HG03108 (cell line): Measurements from ENCODE around the gene NFATC3.

Experiments used
- ATAC-seq: cut with Tn5 transposase; IDR thresholded peaks from one replicate; pipeline ENCODE4 v1.9.1; 2021; ENCODE audit warnings: moderate library complexity; ENCODE audit not compliant: unreplicated experiment

Gene NFATC3

GRCh38 chr16:68244903-68245853, 160.0 kb downstream of the NFATC3 start, which contains the start of gene PLA2G15:
PLA2G15 (plus strand) TSS chr16:68245373; CDS start chr16:68245427, 54 bp downstream.
- peak; percentile 80 for ATAC-seq

DNA sequence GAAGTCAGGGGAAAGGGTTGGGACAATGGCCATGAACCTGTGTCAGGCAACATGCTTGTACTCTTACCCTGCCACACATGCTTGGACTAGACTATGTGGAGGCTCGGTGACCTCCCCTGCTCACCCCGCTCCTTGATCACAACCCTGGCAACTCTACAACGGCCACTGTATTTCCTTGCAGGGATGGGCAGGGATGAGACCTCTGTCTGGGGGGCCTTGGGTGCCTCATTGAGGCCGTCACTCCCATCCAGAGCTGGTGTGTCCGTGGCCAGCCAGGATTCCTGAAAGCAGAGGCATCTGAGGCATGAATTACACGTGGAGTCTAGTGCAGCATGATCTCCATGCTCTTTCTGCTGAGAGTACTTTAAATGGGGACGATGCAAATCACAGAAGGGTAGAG, 161.0 kb downstream of the NFATC3 start:
- ATAC-seq: no peak

- no peak for ATAC-seq
These were observed 161.5 kb downstream of the NFATC3 start for GRCh38 chr16:68246666-68247065.

DNA sequence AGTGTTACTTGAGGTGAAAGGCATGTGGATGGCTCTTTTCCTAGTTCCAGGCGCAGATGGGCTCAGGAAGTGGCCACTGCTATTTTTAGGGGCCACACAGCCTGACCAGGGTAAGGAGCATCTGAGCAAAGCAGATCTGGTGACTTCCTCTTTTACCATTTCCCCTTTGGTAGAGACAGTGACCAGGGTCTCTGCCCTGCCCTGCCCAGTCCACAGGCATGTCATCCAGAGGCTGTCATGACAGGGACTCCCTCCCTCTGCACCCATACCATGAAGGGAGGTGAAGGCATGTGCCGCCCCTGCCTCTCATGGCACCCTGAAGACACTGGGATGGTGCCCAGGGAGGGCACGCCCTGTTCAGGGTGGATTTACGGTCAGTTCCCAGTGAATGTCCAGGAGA, 162.2 kb downstream of the NFATC3 start:
- no peak for ATAC-seq

- no peak for ATAC-seq
These were observed 162.8 kb downstream of the NFATC3 start for GRCh38 chr16:68247932-68248331.

DNA sequence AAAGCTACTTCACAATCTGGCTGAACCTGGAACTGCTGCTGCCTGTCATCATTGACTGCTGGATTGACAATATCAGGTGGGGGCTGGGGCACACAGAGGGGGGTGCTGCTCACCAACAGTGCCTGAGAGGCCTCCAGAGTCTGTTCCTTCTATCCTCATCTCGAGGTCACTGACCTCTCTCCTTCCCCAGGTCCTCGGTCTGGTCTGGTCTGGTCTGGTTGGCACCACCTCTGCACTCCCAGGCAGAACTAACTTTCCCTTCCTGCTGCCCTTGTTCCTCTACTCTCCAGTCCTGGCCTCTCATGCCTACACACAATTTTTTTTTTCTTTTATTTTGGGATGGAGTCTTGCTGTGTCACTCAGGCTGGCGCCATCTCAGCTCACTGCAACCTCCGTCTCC, 164.2 kb downstream of the NFATC3 start:
- no peak for ATAC-seq

DNA sequence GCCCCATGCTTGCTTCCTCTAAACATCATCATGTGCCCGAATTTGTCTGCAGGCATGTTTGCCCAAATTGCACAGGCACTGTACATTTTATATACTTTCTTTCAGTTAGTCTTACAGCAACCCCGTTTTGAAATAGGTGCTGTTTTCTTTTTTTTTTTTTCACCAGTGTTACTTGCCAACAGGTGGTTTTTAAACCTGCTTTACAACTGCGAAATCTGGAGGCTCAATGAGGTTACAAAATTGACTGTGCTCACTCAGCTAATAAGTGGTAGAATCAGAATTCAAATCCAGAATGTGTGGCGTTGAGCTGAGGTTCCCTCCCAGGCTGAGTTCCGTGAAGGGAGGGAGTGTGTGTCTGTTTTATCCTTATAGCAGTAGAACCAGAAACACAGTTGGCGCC, 165.8 kb downstream of the NFATC3 start:
- no peak for ATAC-seq

DNA sequence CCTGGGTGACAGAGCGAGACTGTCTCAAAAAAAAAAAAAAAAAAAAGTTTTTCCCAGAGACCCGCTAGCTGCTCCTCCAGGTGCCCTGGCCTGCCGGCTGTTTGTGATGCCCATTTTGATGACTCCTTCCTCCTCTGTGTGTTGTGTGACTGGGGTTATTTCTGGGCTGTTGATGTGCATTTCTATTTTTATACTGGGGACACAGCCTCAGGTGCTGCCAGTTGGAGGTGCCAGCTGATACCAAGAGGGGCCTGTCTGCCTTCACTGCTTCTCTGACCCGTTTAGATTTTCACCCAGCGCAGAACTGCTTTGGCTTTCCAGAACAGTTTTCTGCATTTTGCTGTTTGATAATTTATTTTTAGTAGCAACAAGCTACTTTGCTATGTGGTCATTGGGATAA, 166.7 kb downstream of the NFATC3 start:
- ATAC-seq: no peak

DNA sequence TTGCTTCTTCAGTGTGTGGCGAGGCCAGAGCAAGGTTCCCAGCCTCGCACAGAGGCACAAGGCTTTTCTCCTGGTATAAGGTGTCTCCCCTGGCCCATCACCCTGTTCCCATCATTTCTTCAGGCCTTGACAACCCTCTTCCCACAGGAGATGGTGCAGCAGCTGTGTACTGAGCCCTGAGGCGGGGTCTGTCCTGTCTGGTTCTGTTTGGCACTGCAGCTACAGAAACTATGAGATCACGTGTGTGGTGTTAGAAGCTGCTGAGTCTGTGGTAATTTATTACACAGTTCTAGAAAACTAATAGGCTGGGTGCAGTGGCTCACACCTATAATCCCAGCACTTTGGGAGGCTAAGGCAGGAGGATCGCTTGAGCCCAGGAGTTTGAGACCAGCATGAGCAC, 167.2 kb downstream of the NFATC3 start:
- no peak for ATAC-seq

- ATAC-seq: no peak
These were observed 168.6 kb downstream of the NFATC3 start for GRCh38 chr16:68253721-68254120.

GRCh38 chr16:68255712-68256111, 170.5 kb downstream of the NFATC3 start:
- no peak for ATAC-seq

DNA sequence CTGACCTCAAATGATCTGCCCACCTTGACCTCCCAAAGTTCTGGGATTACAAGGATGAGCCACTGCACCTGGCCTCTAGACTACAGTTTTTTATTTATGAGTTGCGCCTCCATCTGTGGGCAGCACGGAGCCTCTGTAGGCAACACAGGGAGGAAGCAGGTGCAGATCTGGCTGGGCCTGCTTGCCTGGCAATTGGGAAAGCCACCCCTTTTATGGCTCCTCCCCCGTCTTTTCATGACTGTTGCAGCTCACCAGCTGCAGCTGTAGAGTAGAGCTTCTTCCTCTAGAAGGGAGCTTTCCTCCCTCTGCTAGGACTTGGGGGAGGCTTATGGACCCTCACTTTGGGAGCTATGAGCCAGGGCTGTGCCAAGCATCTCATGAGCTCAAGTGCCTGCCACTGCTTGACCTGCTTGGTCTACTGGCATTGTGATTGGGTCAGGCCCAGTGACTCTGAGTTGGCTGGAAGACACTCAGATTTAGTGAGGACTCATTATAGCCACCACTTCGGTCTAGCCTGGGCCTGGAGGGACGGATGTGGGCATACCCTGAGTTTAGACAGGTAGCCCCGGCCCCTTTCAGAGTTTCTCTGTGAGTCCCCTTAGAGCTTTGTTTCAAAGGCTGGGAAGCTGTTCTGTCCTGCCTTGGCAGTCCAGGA, 172.2 kb downstream of the NFATC3 start:
- peak; percentile 50 for ATAC-seq

GRCh38 chr16:68257906-68258800, 173.0 kb downstream of the NFATC3 start:
- no peak for ATAC-seq

GRCh38 chr16:68259007-68259825, 174.0 kb downstream of the NFATC3 start:
- no peak for ATAC-seq

GRCh38 chr16:68263559-68264127, 178.5 kb downstream of the NFATC3 start:
- ATAC-seq: no peak

DNA sequence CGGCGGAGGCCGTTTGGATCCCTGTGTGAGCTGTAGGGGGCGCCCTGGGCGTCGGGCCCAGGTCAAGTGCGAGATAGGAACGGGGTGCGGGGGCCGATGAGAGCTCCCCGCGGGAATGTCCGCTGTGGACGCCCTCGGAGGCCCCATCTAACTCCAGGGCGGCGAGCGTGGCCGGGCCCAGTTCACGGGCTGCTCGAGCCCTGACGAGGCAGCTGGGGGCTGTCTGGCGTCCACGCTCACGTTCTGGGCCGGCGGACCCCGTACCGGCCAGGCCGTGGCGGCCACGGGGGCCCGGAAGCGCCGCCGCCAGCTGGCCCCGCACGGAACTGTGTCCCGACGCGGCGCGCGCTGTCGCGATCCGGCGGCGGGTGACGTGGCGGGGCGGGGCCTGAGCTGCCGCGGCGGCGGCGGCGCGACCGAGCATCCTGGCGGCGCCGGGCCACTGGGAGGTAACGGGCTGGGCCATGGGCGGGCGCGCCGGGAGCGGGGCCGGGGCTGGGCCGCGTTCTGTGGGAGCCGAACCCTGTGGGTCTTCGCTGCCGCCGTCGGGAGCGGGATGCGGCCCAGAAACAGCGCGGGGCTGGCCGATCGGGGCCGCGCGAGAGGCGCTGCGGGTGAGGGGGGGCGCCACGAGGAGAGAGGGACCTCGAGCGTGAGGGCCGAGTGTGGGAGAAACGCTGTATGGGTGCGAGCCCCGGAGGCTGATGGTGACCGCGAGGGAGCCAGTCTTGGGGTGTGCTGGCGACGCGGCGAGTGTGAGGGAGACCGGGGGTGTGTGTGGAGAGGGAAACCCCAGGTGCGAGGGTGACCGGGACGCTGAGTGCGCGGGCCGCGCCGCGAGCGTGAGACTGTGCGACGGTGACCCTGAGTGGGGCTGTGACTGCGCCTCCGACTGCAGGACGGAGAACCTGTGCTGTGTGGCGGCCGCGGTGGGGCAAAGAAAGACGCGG, 179.2 kb downstream of the NFATC3 start, which contains the start of gene SLC7A6:
TSS of gene SLC7A6 (plus strand) at position 399 of the 950 bp plus-strand sequence. CDS start 10,201 bp downstream, outside the sequence.
- peak; percentile 48 for ATAC-seq

DNA sequence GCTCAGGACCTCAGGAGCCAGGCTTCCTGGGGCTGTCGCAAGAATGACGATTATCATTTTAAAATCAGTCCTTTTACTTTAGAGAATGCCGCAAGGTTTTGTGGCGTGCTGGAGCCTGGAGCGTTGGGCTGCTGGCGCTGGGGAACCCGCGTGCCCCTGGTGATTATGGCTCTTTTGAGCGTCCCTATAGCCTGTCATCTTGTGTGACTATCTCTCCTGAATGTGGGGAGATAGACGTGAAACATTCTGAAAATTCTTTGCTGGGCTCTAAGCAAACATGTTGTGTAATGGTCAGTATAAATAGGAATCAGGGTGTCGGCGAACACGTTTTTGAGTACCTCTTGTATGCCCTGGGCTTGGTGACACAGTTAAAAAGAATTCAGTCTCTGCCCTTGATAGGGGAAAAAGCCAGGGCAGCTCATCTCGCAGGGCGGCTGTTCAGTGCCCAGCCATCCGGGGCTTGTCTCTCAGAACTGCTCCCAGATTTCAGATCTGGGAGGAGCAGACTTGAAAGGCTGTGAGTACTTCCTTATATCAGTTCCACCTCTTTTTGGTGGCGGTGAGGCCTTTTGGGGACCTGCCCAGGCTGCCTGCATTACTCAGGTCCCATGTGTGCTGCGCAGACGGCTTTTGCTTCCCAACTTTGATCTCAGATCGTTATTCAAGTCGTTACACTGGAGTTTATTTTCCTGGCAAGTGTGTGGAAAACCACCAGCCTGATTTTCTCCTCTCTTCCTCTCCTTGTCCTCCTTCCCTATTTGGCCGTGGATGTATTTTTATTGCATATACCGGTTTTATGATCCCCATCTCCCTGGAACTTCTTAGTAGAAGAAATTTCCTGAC, 180.1 kb downstream of the NFATC3 start:
- ATAC-seq: no peak
